ENCODE results near the gene GNA14. TPM values are rescaled to one million over a fixed set of nuclear protein-coding genes. Genes with fewer than 3 reads are reported as not detected.

Gene GNA14
- total RNA-seq, 2 donors from 2014 or later: not detected

GRCh38 chr9:77547106-77547730 is 100.9 kb downstream of the GNA14 start:
- no peak overlapping the region for H3K27ac Mint-ChIP-seq
- no peak overlapping the region for H3K4me3 Mint-ChIP-seq
- H3K27me3 Mint-ChIP-seq: peaks cover 24% of the 10 kb centered on the region
- H3K36me3 Mint-ChIP-seq (ENCODE audit: low read depth): no peaks in the 10 kb centered on the region
- no peak for ATAC-seq (replicated peaks)
- peaks cover 3% of the 10 kb centered on the region for H3K9me3 Mint-ChIP-seq
- H3K4me1 Mint-ChIP-seq: no peaks in the 10 kb centered on the region

- H3K27me3 Mint-ChIP-seq: peaks cover 23% of the 10 kb centered on the region
- peaks cover 7% of the 10 kb centered on the region for H3K9me3 Mint-ChIP-seq
- no peak overlapping the region for H3K4me3 Mint-ChIP-seq
- no peaks in the 10 kb centered on the region for H3K4me1 Mint-ChIP-seq
- no peaks in the 10 kb centered on the region for H3K36me3 Mint-ChIP-seq (ENCODE audit: low read depth)
- no peak overlapping the region for H3K27ac Mint-ChIP-seq
- no peak for ATAC-seq (replicated peaks)
Measured at GRCh38 chr9:77546376-77546950, 101.7 kb downstream of the GNA14 start.

GRCh38 chr9:77544546-77544945 is 103.6 kb downstream of the GNA14 start:
- no peak for ATAC-seq (replicated peaks)
- Mint-ChIP-seq H3K4me3 (no peak overlapping the region), H3K36me3 (ENCODE audit: low read depth) (no peaks in the 10 kb centered on the region), H3K27ac (no peak overlapping the region), H3K9me3 (peaks cover 21% of the 10 kb centered on the region), H3K4me1 (no peaks in the 10 kb centered on the region), H3K27me3 (peaks cover 21% of the 10 kb centered on the region)

GRCh38 chr9:77543131-77543822 is 104.8 kb downstream of the GNA14 start:
- Mint-ChIP-seq H3K27me3 (peaks cover 19% of the 10 kb centered on the region), H3K27ac (no peak overlapping the region), H3K9me3 (peaks cover 21% of the 10 kb centered on the region), H3K36me3 (ENCODE audit: low read depth) (no peaks in the 10 kb centered on the region), H3K4me1 (no peaks in the 10 kb centered on the region), H3K4me3 (no peak overlapping the region)
- ATAC-seq (replicated peaks): no peak

DNA sequence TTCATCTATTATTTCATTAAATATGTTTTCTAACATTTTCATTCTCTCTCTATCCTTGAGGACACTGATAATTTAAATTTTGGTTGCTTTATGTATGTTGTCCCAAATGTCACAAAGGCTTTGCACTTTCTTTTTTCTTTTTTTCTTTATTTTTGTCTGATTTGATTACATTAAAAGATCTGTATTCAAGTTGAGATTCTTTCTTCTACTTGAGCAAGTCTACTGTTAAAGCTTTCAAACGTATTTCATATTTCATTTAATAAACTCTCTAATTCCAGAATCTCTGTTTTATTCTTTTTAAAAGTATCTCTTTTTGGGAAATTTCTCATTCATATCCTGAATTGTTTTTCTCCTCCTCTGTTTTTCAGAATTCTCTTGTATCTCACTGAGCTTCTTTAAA is 106.5 kb downstream of the GNA14 start:
- Mint-ChIP-seq H3K4me3 (no peak overlapping the region), H3K4me1 (no peaks in the 10 kb centered on the region), H3K36me3 (ENCODE audit: low read depth) (no peaks in the 10 kb centered on the region), H3K27me3 (peaks cover 19% of the 10 kb centered on the region), H3K27ac (no peak overlapping the region), H3K9me3 (peaks cover 21% of the 10 kb centered on the region)
- no peak for ATAC-seq (replicated peaks)

DNA sequence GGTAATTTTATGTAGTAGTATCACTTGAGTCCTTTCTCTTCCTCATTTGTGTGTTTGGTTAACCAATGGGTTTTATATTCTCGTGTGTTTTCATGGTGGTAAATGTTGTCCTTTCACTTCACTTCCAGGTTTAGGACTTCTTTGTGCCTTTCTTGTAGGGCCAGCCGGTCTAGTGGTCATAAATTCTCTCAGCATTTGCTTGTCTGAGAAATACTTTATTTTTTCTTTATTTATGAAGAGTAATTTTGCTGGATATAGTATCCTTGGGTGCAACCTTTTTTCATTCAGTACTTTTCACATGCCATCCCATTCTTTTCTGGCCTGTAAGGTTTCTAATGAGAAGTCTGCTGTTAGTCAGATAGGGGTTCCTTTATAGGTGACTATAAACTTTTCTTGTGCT is 107.1 kb downstream of the GNA14 start:
- Mint-ChIP-seq H3K27me3 (peaks cover 16% of the 10 kb centered on the region), H3K4me1 (no peaks in the 10 kb centered on the region), H3K36me3 (ENCODE audit: low read depth) (no peaks in the 10 kb centered on the region), H3K9me3 (peaks cover 21% of the 10 kb centered on the region), H3K27ac (no peak overlapping the region), H3K4me3 (no peak overlapping the region)
- no peak for ATAC-seq (replicated peaks)

DNA sequence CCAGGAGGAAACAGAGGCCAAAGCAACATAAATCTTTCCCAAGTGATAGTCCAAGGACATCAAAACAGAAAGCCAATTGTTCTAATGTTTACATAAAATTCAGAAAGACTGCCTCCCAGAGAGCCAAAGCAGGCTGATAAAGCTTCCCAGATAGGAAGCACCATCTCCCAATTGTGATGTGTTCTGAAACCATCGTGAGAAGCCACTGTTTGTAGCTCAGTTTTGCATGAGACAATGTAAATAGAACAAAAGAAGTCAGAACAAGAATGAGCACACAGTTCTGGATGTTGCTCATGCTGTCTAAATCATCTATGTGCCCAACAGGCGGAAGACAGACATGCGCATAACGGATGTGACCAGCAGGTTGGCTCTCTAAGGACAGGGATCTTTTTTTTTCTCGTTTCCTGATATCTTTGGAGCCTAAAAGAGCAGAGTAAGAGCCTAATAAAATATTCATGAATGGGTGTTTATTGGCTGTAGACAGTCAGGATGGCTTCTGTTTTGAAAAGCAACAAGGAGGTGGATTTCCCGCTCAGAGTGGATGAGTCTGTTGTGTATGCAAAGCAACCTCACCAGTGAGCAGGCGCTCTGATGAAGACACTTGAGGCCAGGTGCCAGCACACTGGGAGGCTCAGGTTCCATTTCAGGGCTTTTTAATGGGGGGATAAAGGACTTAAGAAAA is 113.6 kb downstream of the GNA14 start:
- no peaks in the 10 kb centered on the region for H3K4me1 Mint-ChIP-seq
- no peak for ATAC-seq (replicated peaks)
- no peak overlapping the region for H3K27ac Mint-ChIP-seq
- no peaks in the 10 kb centered on the region for H3K9me3 Mint-ChIP-seq
- H3K36me3 Mint-ChIP-seq (ENCODE audit: low read depth): no peaks in the 10 kb centered on the region
- H3K27me3 Mint-ChIP-seq: peaks cover 7% of the 10 kb centered on the region
- no peak overlapping the region for H3K4me3 Mint-ChIP-seq

DNA sequence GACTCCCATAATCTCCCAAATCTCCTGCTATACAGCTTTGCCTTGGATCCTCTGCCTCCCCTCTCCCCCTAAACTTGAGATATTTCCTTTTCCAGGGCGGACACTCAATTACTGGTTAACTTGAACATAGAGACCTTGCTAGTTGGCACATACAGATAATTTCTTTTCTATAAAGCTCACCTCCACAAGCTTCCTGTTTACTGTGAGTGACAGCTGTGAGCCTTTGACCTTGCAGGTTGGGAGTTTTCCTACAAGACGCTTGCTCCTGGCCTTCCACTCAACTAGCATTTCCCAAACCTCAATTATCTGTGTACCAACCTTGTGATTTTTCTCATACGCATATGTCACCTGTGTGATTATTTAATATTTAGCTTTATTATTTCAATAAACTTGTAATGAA is 114.5 kb downstream of the GNA14 start:
- no peaks in the 10 kb centered on the region for H3K4me1 Mint-ChIP-seq
- no peaks in the 10 kb centered on the region for H3K36me3 Mint-ChIP-seq (ENCODE audit: low read depth)
- no peak overlapping the region for H3K4me3 Mint-ChIP-seq
- no peaks in the 10 kb centered on the region for H3K9me3 Mint-ChIP-seq
- no peak overlapping the region for H3K27ac Mint-ChIP-seq
- ATAC-seq (replicated peaks): no peak
- H3K27me3 Mint-ChIP-seq: peaks cover 4% of the 10 kb centered on the region

DNA sequence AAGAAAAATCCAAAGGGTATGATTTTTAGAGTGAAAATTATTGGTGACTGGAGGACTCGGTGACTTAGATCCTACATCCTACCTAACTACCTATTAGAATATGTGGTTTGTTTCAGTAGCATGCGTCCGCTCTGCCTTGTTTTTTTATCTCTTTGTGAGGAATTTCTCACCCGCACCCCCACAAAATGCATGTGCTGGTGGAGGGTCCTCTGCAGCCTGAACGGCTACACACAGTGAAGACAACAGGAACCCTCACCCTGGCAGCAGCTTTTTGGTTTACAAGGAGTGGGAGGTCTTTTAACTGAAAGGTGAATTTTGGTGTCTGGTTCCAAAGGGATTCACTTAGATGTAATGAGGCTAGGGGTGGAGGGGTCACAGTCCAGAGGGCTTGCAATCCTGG is 115.5 kb downstream of the GNA14 start:
- no peak overlapping the region for H3K27ac Mint-ChIP-seq
- H3K36me3 Mint-ChIP-seq (ENCODE audit: low read depth): no peaks in the 10 kb centered on the region

DNA sequence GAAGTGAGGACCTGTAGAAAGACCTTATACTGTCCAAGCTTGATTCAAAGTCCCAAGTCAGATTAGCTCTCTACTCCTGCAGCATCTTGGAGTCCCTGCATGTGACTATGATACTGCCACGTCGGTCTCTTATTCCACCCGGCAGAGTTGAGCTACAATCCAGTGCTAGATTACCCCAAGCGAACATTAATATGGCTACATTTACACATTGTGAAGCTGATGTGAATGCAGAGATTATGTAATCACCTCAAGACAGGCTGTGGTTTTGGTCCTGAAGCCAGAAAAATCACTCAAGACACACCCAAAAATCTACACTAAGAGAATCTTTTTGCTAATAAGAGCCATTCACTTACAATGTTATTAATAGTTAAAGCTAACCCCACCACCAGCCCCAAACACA is 116.7 kb downstream of the GNA14 start:
- no peak overlapping the region for H3K4me3 Mint-ChIP-seq
- no peaks in the 10 kb centered on the region for H3K36me3 Mint-ChIP-seq (ENCODE audit: low read depth)
- ATAC-seq (replicated peaks): no peak
- no peak overlapping the region for H3K27ac Mint-ChIP-seq
- H3K9me3 Mint-ChIP-seq: no peaks in the 10 kb centered on the region
- no peaks in the 10 kb centered on the region for H3K4me1 Mint-ChIP-seq
- no peaks in the 10 kb centered on the region for H3K27me3 Mint-ChIP-seq

More for the DNA sequence above, 115.5 kb downstream of the GNA14 start:
- Mint-ChIP-seq H3K4me3 (no peak overlapping the region), H3K27me3 (peaks cover 4% of the 10 kb centered on the region), H3K4me1 (no peaks in the 10 kb centered on the region), H3K9me3 (no peaks in the 10 kb centered on the region)
- no peak for ATAC-seq (replicated peaks)

- H3K9me3 Mint-ChIP-seq: no peaks in the 10 kb centered on the region
- H3K4me3 Mint-ChIP-seq: no peak overlapping the region
- H3K27me3 Mint-ChIP-seq: peaks cover 11% of the 10 kb centered on the region
- H3K27ac Mint-ChIP-seq: no peak overlapping the region
- no peaks in the 10 kb centered on the region for H3K36me3 Mint-ChIP-seq (ENCODE audit: low read depth)
- ATAC-seq (replicated peaks): no peak
- no peaks in the 10 kb centered on the region for H3K4me1 Mint-ChIP-seq
Measured at GRCh38 chr9:77523891-77524290, 124.2 kb downstream of the GNA14 start.

- peaks cover 9% of the 10 kb centered on the region for H3K27me3 Mint-ChIP-seq
- no peak overlapping the region for H3K27ac Mint-ChIP-seq
- no peak overlapping the region for H3K4me3 Mint-ChIP-seq
- no peaks in the 10 kb centered on the region for H3K36me3 Mint-ChIP-seq (ENCODE audit: low read depth)
- no peaks in the 10 kb centered on the region for H3K4me1 Mint-ChIP-seq
- no peaks in the 10 kb centered on the region for H3K9me3 Mint-ChIP-seq
- no peak for ATAC-seq (replicated peaks)
Measured at GRCh38 chr9:77521091-77521490, 127.0 kb downstream of the GNA14 start.

DNA sequence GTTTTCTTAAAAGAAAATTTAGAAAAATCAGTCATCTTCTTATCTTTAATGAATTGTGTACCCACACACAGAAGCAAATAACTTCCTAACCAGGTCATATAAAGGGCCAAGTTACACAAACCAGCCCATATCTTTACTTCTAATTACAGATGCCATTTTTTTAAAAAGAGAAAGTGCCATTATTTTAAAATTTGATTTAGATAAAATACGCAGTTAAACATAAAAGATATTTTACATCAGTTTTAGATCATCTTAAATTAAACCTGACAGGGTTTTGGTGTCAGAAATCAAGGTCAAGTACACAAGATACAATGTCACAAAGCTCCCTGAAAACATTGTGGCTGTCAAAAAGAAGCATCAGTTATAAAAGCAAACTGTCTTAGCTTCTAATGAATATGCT is 129.4 kb downstream of the GNA14 start:
- Mint-ChIP-seq H3K27me3 (peaks cover 4% of the 10 kb centered on the region), H3K4me3 (no peak overlapping the region)

GRCh38 chr9:77516781-77517180 is 131.3 kb downstream of the GNA14 start:
- peaks cover 4% of the 10 kb centered on the region for H3K27me3 Mint-ChIP-seq
- H3K4me1 Mint-ChIP-seq: peaks cover 7% of the 10 kb centered on the region
- H3K36me3 Mint-ChIP-seq (ENCODE audit: low read depth): no peaks in the 10 kb centered on the region
- no peak overlapping the region for H3K4me3 Mint-ChIP-seq
- no peak for ATAC-seq (replicated peaks)
- H3K9me3 Mint-ChIP-seq: no peaks in the 10 kb centered on the region
- H3K27ac Mint-ChIP-seq: no peak overlapping the region

More for the DNA sequence above, 129.4 kb downstream of the GNA14 start:
- H3K4me1 Mint-ChIP-seq: peaks cover 7% of the 10 kb centered on the region
- H3K9me3 Mint-ChIP-seq: no peaks in the 10 kb centered on the region
- no peaks in the 10 kb centered on the region for H3K36me3 Mint-ChIP-seq (ENCODE audit: low read depth)
- no peak for ATAC-seq (replicated peaks)
- H3K27ac Mint-ChIP-seq: no peak overlapping the region

Data from activated T-helper 17 cell treated with anti-CD3 and anti-CD28 coated beads, Interleukin-2, amount 50 U/mL, for 72 hours (primary cell).